ENCODE data around the gene TNC. TPM values are rescaled to one million over a fixed set of nuclear protein-coding genes. Genes with fewer than 3 reads are reported as not detected.
A peak's percentile ranks its signal among the peaks of the same experiment; 100 is the strongest.

TNC gene
- polyA plus RNA-seq, 1 of the 3 experiments (the other 2 are of a cell fraction): 805 TPM

- Histone ChIP-seq H3K79me2 (ENCODE audit: insufficient read depth) (peaks cover 86% of the 10 kb centered on the region), H3K27me3 (ENCODE audit: insufficient read depth) (no peaks in the 10 kb centered on the region), H4K20me1 (ENCODE audit: insufficient read depth) (peaks cover 12% of the 10 kb centered on the region; the same call in 1 of the 2 replicates), H3K4me1 (ENCODE audit: control insufficient read depth in 1 of 2, insufficient read depth in 2 of 2, low read depth in 1 of 2, low read length in 1 of 2) (peaks cover 10 to 24% of the 10 kb centered on the region in 2 experiments; a peak in 3 of 4 replicates), H3K9me3 (no peaks in the 10 kb centered on the region), H2AFZ (ENCODE audit: low read depth) (no peak overlapping the region), H3K9me2 (no peaks in the 10 kb centered on the region), H3K4me2 (peak overlapping the region; percentile 76; the same call in 1 of the 2 replicates), H3K4me3 (ENCODE audit: low read depth in 2 of 2, low read length in 1 of 2) (peak overlapping the region in 1 of 2 experiments; percentile 16; a peak in 1 of 4 replicates), H3K36me3 (replicated peaks in 1 of 2; ENCODE audit: control insufficient read depth in 1 of 2, insufficient read depth in 2 of 2, low read length in 1 of 2) (peaks cover 35 to 47% of the 10 kb centered on the region in 2 experiments), H3F3A (replicated peaks; ENCODE audit: insufficient read depth) (peaks cover 78% of the 10 kb centered on the region), H3K27ac (ENCODE audit: low read depth in 2 of 2, low read length in 1 of 2) (peak overlapping the region in 1 of 2 experiments; percentile 92; a peak in 2 of 4 replicates), H3K9ac (no peak overlapping the region)
- CTCF ChIA-PET: no interaction called here
- POLR2A ChIA-PET: no interaction called here
- no peak for DNase-seq
- TF ChIP-seq TCF12 (IDR thresholded peaks at IDR 0.05) (no peak), EP300 (IDR thresholded peaks at IDR 0.05; ENCODE audit: borderline replicate concordance in 1 of 2, low read depth in 1 of 2, low read length in 1 of 2) (no peak), TAF1 (IDR thresholded peaks at IDR 0.05; ENCODE audit: borderline replicate concordance, low read depth, low read length) (no peak), USF1 (IDR thresholded peaks at IDR 0.05; ENCODE audit: borderline replicate concordance, low read depth) (no peak), PBX3 (IDR thresholded peaks at IDR 0.05) (no peak), EZH2phosphoT487 (IDR thresholded peaks at IDR 0.05; ENCODE audit: borderline replicate concordance, low read depth) (no peak), RXRA (IDR thresholded peaks at IDR 0.05; ENCODE audit: borderline replicate concordance, low read depth) (no peak), TEAD4 (IDR thresholded peaks at IDR 0.05; ENCODE audit: borderline replicate concordance, insufficient read depth) (no peak), GATA2 (CRISPR knock-in tag; IDR thresholded peaks at IDR 0.05) (no peak), MEF2A (IDR thresholded peaks at IDR 0.05; ENCODE audit: borderline replicate concordance, low read depth) (no peak), FOXJ3 (CRISPR knock-in tag; IDR thresholded peaks at IDR 0.05) (no peak), SMC3 (IDR thresholded peaks at IDR 0.05; ENCODE audit: low read depth, low read length) (no peak), CHD2 (IDR thresholded peaks at IDR 0.05; ENCODE audit: low read length, partially characterized antibody) (no peak), RCOR1 (IDR thresholded peaks at IDR 0.05; ENCODE audit: low read length) (no peak), FOXM1 (IDR thresholded peaks at IDR 0.05; ENCODE audit: low read depth) (no peak), JUND (IDR thresholded peaks at IDR 0.05) (no peak), USF2 (IDR thresholded peaks at IDR 0.05; ENCODE audit: borderline replicate concordance, low read depth, low read length) (no peak), FOSL2 (IDR thresholded peaks at IDR 0.05; ENCODE audit: borderline replicate concordance, low read depth) (no peak)
- TF ChIP-seq, protein P1, sequence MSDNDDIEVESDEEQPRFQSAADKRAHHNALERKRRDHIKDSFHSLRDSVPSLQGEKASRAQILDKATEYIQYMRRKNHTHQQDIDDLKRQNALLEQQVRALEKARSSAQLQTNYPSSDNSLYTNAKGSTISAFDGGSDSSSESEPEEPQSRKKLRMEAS (IDR thresholded peaks at IDR 0.05; ENCODE audit: low read depth): no peak
- TF ChIP-seq, protein P2, sequence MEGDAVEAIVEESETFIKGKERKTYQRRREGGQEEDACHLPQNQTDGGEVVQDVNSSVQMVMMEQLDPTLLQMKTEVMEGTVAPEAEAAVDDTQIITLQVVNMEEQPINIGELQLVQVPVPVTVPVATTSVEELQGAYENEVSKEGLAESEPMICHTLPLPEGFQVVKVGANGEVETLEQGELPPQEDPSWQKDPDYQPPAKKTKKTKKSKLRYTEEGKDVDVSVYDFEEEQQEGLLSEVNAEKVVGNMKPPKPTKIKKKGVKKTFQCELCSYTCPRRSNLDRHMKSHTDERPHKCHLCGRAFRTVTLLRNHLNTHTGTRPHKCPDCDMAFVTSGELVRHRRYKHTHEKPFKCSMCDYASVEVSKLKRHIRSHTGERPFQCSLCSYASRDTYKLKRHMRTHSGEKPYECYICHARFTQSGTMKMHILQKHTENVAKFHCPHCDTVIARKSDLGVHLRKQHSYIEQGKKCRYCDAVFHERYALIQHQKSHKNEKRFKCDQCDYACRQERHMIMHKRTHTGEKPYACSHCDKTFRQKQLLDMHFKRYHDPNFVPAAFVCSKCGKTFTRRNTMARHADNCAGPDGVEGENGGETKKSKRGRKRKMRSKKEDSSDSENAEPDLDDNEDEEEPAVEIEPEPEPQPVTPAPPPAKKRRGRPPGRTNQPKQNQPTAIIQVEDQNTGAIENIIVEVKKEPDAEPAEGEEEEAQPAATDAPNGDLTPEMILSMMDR (IDR thresholded peaks at IDR 0.05): no peak
- 79% methylated on average over 4 of the region's 4 CpGs for WGBS (ENCODE audit: low lambda C conversion rate)
Measured at GRCh38 chr9:115114084-115114483, 3.9 kb downstream of the TNC start.

All from SK-N-SH (cell line).